Effector memory CD4-positive, alpha-beta T cell (primary cell): ENCODE data around the gene KLK15.

ENCODE experiments used
- DNase-seq, 3 donors: peaks; one replicate each; pipeline ENCODE4 v3.0.0-alpha.2; 2020
- H3K27ac ChIP-seq: 2 replicates; pipeline ENCODE4 v1.7.0; 2013; ENCODE audit warnings: mild to moderate bottlenecking, low read length, moderate library complexity; ENCODE audit not compliant: insufficient read depth, poor library complexity, severe bottlenecking
- H3K27me3 ChIP-seq: replicated peaks from 2 replicates; pipeline ENCODE4 v1.7.0; 2013; ENCODE audit warnings: mild to moderate bottlenecking, low read length; ENCODE audit not compliant: insufficient read depth, control insufficient read depth, poor library complexity, severe bottlenecking
- H3K36me3 ChIP-seq: 2 replicates; pipeline ENCODE4 v1.7.0; 2013; ENCODE audit warnings: mild to moderate bottlenecking, low read length, moderate library complexity; ENCODE audit not compliant: control insufficient read depth, insufficient read depth
- H3K4me1 ChIP-seq: 2 replicates; pipeline ENCODE4 v1.7.0; 2013; ENCODE audit warnings: low read length, mild to moderate bottlenecking; ENCODE audit not compliant: control insufficient read depth, insufficient read depth, poor library complexity, severe bottlenecking
- H3K4me3 ChIP-seq: 2 replicates; pipeline ENCODE4 v1.7.0; 2013; ENCODE audit warnings: low read length, low read depth, mild to moderate bottlenecking; ENCODE audit not compliant: insufficient read depth, poor library complexity, severe bottlenecking
- H3K9me3 ChIP-seq: 2 replicates; pipeline ENCODE4 v1.7.0; 2013; ENCODE audit warnings: mild to moderate bottlenecking, low read length, moderate library complexity; ENCODE audit not compliant: control insufficient read depth

Gene KLK15

GRCh38 chr19:50822661-50823208 is 10.6 kb downstream of the KLK15 start:
- no peak overlapping the region for H3K4me3 ChIP-seq
- H3K27ac ChIP-seq = no peak overlapping the region
- H3K27me3 ChIP-seq = peaks cover 15% of the 10 kb centered on the region
- H3K9me3 ChIP-seq = no peaks in the 10 kb centered on the region
- no peak for DNase-seq
- peaks cover 9% of the 10 kb centered on the region for H3K4me1 ChIP-seq
- no peaks in the 10 kb centered on the region for H3K36me3 ChIP-seq

GRCh38 chr19:50821622-50822021 is 11.8 kb downstream of the KLK15 start:
- H3K36me3 ChIP-seq = no peaks in the 10 kb centered on the region
- no peak overlapping the region for H3K27ac ChIP-seq
- peaks cover 21% of the 10 kb centered on the region for H3K27me3 ChIP-seq
- DNase-seq = no peak
- peaks cover 9% of the 10 kb centered on the region for H3K4me1 ChIP-seq
- no peak overlapping the region for H3K4me3 ChIP-seq
- no peaks in the 10 kb centered on the region for H3K9me3 ChIP-seq

- DNase-seq = no peak
- no peaks in the 10 kb centered on the region for H3K36me3 ChIP-seq
- no peak overlapping the region for H3K27ac ChIP-seq
- H3K4me3 ChIP-seq = no peak overlapping the region
- peaks cover 9% of the 10 kb centered on the region for H3K4me1 ChIP-seq
- peaks cover 21% of the 10 kb centered on the region for H3K27me3 ChIP-seq
- no peaks in the 10 kb centered on the region for H3K9me3 ChIP-seq
Observed at GRCh38 chr19:50821248-50821612, 12.1 kb downstream of the KLK15 start.

DNA sequence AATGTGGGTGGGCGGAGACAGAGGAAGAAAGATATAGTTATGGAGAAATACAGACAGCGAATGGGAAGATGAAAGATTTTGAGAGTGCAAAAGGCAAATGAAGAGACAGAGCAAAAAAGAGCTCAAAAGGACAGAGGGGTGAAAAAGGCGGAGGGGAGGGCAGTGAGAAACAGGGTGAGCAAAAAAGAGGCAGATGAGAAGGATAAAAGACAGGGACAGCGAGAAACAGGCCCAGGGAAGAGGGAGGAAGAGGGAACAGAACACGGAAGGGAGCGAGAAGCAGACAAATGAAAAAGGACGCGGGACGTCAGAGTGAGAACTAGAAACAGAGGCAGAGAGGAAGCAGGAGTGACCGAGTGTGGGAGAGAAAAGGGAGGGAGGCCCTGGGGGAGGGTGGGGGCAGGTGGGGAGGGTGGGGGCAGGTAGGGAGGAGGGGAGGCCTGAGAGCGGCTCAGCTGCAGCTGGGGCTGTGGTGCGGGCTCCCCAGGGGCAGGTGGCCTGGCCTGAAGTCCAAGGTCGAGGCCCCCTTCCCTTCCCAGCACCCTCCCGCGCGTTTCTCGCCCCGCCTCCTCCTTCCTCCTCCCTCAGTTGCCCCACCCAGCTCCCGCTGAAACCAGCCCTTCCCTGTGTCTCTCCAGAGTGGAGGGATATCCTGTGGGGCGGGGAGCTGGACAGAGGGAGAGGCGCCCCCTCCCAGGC is 12.7 kb downstream of the KLK15 start:
- peaks cover 21% of the 10 kb centered on the region for H3K27me3 ChIP-seq
- H3K9me3 ChIP-seq = no peaks in the 10 kb centered on the region
- no peaks in the 10 kb centered on the region for H3K36me3 ChIP-seq
- DNase-seq = no peak
- no peak overlapping the region for H3K27ac ChIP-seq
- peaks cover 9% of the 10 kb centered on the region for H3K4me1 ChIP-seq
- H3K4me3 ChIP-seq = no peak overlapping the region

- no peaks in the 10 kb centered on the region for H3K36me3 ChIP-seq
- peaks cover 9% of the 10 kb centered on the region for H3K4me1 ChIP-seq
- no peak for DNase-seq
- no peak overlapping the region for H3K4me3 ChIP-seq
- H3K27ac ChIP-seq = no peak overlapping the region
- H3K9me3 ChIP-seq = no peaks in the 10 kb centered on the region
- peaks cover 21% of the 10 kb centered on the region for H3K27me3 ChIP-seq
Observed at GRCh38 chr19:50820086-50820485, 13.3 kb downstream of the KLK15 start.

- Histone ChIP-seq H3K9me3 (no peaks in the 10 kb centered on the region), H3K4me3 (no peak overlapping the region), H3K27me3 (peaks cover 21% of the 10 kb centered on the region), H3K27ac (no peak overlapping the region), H3K4me1 (peaks cover 9% of the 10 kb centered on the region), H3K36me3 (no peaks in the 10 kb centered on the region)
- DNase-seq = no peak
Observed at GRCh38 chr19:50819636-50820035, 13.7 kb downstream of the KLK15 start.

GRCh38 chr19:50818859-50819472 is 14.4 kb downstream of the KLK15 start:
- Histone ChIP-seq H3K4me3 (no peak overlapping the region), H3K9me3 (no peaks in the 10 kb centered on the region), H3K27ac (no peak overlapping the region), H3K27me3 (peaks cover 21% of the 10 kb centered on the region), H3K4me1 (peaks cover 9% of the 10 kb centered on the region), H3K36me3 (no peaks in the 10 kb centered on the region)
- DNase-seq = no peak

DNA sequence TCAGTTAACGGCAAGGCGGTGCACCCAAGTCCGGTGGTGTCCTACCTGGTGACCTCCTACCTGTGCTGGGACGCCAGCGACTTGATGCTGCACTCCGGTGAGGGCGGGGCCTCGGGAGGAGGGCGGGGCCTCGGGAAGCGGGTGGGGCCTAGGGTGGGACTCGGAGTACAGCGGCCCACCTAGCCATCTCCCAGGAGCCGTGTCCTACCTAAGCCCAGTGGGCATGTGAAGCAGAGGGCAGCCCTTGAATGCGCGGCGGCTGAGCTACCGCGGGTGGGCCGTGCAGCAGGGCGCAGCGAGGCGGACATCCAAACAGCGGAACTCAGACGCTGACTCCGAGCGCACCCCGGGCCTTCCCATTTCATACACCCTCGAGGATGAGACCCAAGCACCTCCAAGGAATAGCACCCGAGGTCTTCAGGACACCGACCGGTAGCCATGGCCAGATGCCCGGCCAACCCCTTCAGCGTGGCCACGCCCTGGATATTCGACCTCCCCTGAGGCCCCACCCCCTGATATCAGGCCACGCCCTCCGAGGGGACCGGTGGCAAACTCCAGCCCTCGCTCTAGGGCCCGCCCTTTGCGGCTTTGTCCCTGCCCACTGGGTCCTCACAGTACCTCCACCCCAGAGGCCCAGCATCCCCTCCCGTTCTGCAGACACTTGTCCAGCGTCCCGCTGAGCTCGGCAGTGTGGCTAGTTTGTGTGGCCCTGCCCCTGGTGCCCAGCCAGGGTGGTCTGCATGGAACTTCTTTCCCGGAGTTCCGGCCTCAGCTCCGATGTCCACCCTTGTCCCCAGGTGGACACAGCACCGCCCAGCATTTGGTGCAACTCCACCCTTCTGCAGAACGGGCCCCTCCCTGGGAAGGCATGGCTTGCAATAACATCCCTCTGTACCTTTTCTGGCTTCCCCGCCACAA is 15.2 kb downstream of the KLK15 start:
- no peaks in the 10 kb centered on the region for H3K36me3 ChIP-seq
- peaks cover 9% of the 10 kb centered on the region for H3K4me1 ChIP-seq
- H3K27me3 ChIP-seq = peaks cover 21% of the 10 kb centered on the region
- peak overlapping the region; percentile 41 for H3K4me3 ChIP-seq
- peak in 1 of 3 donors; percentile 26 for DNase-seq
- H3K27ac ChIP-seq = no peak overlapping the region
- no peaks in the 10 kb centered on the region for H3K9me3 ChIP-seq

DNA sequence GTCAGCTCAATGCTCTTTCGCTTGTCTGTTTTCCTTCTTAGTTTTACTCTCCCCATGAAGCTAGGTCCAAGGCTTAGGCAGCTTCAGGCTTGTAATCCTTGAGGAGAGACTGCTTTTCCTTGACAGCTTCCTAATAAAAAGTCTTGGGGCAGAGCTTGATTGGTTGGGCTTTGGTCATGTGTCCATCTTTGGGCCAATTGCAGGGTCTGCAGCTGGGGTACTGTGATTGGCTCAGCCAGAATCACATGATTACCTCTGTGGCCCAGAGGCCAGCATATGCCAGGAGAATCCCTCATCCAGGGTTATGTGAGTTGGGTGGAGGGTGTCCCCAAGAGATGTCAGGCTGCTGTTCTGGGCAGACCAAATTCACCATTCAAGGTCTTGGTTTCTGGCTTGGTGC is 17.9 kb downstream of the KLK15 start:
- peaks cover 9% of the 10 kb centered on the region for H3K4me1 ChIP-seq
- H3K27me3 ChIP-seq = peaks cover 21% of the 10 kb centered on the region
- H3K4me3 ChIP-seq = no peak overlapping the region
- no peaks in the 10 kb centered on the region for H3K36me3 ChIP-seq
- no peaks in the 10 kb centered on the region for H3K9me3 ChIP-seq
- H3K27ac ChIP-seq = no peak overlapping the region
- DNase-seq = no peak
